ENCODE data around the gene ARID1B. TPM values are rescaled to one million over a fixed set of nuclear protein-coding genes. Genes with fewer than 3 reads are reported as not detected.
A peak's percentile ranks its signal among the peaks of the same experiment; 100 is the strongest.

Gene ARID1B
- total RNA-seq, 4 donors from 2014 or later = 25.2 to 103 (median 59.5) TPM

GRCh38 chr6:157181649-157182048 lies 404.5 kb downstream of the ARID1B start:
- intact Hi-C loops (cut with DNase I) = loop anchor here (10.0 kb wide), 1 partner anchor 137 kb away; no protein-coding TSS in a partner anchor

GRCh38 chr6:157182503-157183264 lies 405.5 kb downstream of the ARID1B start:
- intact Hi-C loops (cut with DNase I) = loop anchor here (10.0 kb wide), 1 partner anchor 138 kb away; no protein-coding TSS in a partner anchor

More at GRCh38 chr6:157181649-157182048, 404.5 kb downstream of the ARID1B start:
- no peaks in the 10 kb centered on the region for H3K27me3 ChIP-seq
- TF ChIP-seq, protein P1, sequence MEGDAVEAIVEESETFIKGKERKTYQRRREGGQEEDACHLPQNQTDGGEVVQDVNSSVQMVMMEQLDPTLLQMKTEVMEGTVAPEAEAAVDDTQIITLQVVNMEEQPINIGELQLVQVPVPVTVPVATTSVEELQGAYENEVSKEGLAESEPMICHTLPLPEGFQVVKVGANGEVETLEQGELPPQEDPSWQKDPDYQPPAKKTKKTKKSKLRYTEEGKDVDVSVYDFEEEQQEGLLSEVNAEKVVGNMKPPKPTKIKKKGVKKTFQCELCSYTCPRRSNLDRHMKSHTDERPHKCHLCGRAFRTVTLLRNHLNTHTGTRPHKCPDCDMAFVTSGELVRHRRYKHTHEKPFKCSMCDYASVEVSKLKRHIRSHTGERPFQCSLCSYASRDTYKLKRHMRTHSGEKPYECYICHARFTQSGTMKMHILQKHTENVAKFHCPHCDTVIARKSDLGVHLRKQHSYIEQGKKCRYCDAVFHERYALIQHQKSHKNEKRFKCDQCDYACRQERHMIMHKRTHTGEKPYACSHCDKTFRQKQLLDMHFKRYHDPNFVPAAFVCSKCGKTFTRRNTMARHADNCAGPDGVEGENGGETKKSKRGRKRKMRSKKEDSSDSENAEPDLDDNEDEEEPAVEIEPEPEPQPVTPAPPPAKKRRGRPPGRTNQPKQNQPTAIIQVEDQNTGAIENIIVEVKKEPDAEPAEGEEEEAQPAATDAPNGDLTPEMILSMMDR (IDR thresholded peaks at IDR 0.05) = no peak
- TF ChIP-seq POLR2A (IDR thresholded peaks at IDR 0.05) = no peak
- 55 to 100% methylated on average over 1 to 5 of the region's 5 CpGs for WGBS, 2 donors
- H3K4me3 ChIP-seq = no peak overlapping the region
- no peaks in the 10 kb centered on the region for H3K9me3 ChIP-seq
- H3K27ac ChIP-seq = peak overlapping the region in 3 of 4 donors; percentile 41 to 73 (median 59)
- peaks cover 0 to 61% (median 9%) of the 10 kb centered on the region in 3 donors for H3K36me3 ChIP-seq
- DNase-seq = no peak
- H3K4me1 ChIP-seq = peaks cover under 1 to 38% (median 8%) of the 10 kb centered on the region in 3 donors

DNA sequence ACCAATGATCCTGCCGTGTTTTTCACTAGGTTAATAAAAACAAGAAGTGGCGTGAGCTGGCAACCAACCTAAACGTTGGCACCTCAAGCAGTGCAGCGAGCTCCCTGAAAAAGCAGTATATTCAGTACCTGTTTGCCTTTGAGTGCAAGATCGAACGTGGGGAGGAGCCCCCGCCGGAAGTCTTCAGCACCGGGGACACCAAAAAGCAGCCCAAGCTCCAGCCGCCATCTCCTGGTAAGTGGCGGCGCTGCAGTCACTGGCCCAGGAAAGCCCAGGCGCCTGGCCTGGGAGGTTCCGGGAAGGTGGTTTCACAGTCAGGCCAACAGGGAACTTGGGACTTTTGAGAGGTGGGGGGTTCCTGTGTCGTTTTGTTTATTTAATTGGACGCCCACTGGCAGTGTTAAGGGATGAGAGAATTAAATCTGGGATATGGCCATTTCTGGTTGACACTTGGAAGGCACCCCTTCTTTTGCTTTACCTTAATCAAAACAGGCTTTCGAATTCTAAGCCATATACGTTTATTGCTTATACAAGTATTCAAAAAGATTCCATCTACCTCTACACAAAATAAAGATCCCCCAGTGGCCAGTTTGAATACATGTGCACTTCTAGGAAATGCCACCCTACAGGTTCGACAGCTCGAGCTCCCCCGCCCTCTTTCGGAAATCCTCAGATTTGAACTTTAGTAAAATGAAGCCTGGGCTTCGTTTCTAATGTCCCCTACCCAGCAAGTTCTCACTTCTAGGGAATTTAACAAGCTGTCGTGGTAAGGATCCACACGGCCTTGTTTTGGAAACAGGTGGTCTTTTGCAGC lies 407.2 kb downstream of the ARID1B start:
- Histone ChIP-seq H3K4me1 (peaks cover 10 to 54% (median 15%) of the 10 kb centered on the region in 3 donors), H3K27me3 (no peaks in the 10 kb centered on the region), H3K9me3 (no peaks in the 10 kb centered on the region), H3K4me3 (peak overlapping the region in 1 of 4 donors; percentile 40), H3K36me3 (peaks cover 0 to 82% (median 12%) of the 10 kb centered on the region in 3 donors), H3K27ac (peak overlapping the region in 3 of 4 donors; percentile 69 to 85 (median 72))
- WGBS, 2 donors = 30 to 43% methylated on average over 19 to 23 of the region's 25 CpGs
- intact Hi-C loops (cut with DNase I) = loop anchor here (10.0 kb wide), 1 partner anchor 140 kb away; no protein-coding TSS in a partner anchor
- DNase-seq = no peak
- no peak for TF ChIP-seq POLR2A (IDR thresholded peaks at IDR 0.05)
- TF ChIP-seq, protein P1 (IDR thresholded peaks at IDR 0.05) = peak; percentile 76 to 96 (median 92)

More at GRCh38 chr6:157182503-157183264, 405.5 kb downstream of the ARID1B start:
- DNase-seq = no peak
- WGBS, 2 donors = 85 to 91% methylated on average over 8 to 15 of the region's 15 CpGs
- no peak for TF ChIP-seq POLR2A (IDR thresholded peaks at IDR 0.05)
- no peak overlapping the region for H3K4me3 ChIP-seq
- no peaks in the 10 kb centered on the region for H3K9me3 ChIP-seq
- H3K36me3 ChIP-seq = peaks cover 0 to 71% (median 9%) of the 10 kb centered on the region in 3 donors
- peaks cover 10 to 48% (median 15%) of the 10 kb centered on the region in 3 donors for H3K4me1 ChIP-seq
- no peaks in the 10 kb centered on the region for H3K27me3 ChIP-seq
- peak overlapping the region in 2 of 4 donors; percentile 59 to 73 for H3K27ac ChIP-seq

GRCh38 chr6:157185171-157185570 lies 408.0 kb downstream of the ARID1B start:
- Histone ChIP-seq H3K27ac (peak overlapping the region in 3 of 4 donors; percentile 69 to 85 (median 72)), H3K27me3 (no peaks in the 10 kb centered on the region), H3K4me1 (peaks cover 10 to 54% (median 15%) of the 10 kb centered on the region in 3 donors), H3K36me3 (peaks cover 4 to 90% (median 17%) of the 10 kb centered on the region in 3 donors), H3K4me3 (no peak overlapping the region), H3K9me3 (no peaks in the 10 kb centered on the region)
- intact Hi-C loops (cut with DNase I) = loop anchor here (10.0 kb wide), 1 partner anchor 140 kb away; no protein-coding TSS in a partner anchor
- 91 to 94% methylated on average over 7 to 8 of the region's 8 CpGs for WGBS, 2 donors
- TF ChIP-seq, protein P1 (IDR thresholded peaks at IDR 0.05) = no peak
- no peak for TF ChIP-seq POLR2A (IDR thresholded peaks at IDR 0.05)
- DNase-seq = no peak

DNA sequence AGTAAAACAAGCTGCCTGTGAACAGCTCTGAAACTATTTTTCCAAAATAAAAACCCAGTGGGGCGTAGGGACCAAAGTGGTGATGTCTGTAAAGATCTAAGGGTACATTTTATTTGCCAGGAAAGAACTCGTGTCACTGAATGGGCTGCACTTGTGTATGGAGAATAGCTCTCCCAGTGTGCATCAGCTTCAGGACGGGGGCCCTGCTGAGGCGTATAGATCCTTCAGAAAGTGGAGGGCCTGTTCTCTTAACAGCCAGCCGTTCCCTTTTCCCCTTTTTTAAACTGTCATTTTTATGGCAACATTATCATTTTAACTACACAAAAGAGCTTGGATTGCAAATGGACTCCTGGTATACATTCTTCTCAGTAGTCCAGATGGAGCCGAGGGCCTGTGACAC lies 408.8 kb downstream of the ARID1B start:
- H3K36me3 ChIP-seq = peaks cover 11 to 94% (median 21%) of the 10 kb centered on the region in 3 donors
- H3K27ac ChIP-seq = peak overlapping the region in 1 of 4 donors; percentile 63
- peaks cover 10 to 52% (median 15%) of the 10 kb centered on the region in 3 donors for H3K4me1 ChIP-seq
- no peak overlapping the region for H3K4me3 ChIP-seq
- 91 to 92% methylated on average over 6 of the region's 6 CpGs for WGBS, 2 donors
- intact Hi-C loops (cut with DNase I) = loop anchor here (10.0 kb wide), 1 partner anchor 141 kb away; no protein-coding TSS in a partner anchor
- TF ChIP-seq, protein P1 (IDR thresholded peaks at IDR 0.05) = no peak
- no peak for TF ChIP-seq POLR2A (IDR thresholded peaks at IDR 0.05)
- no peak for DNase-seq
- H3K9me3 ChIP-seq = no peaks in the 10 kb centered on the region
- no peaks in the 10 kb centered on the region for H3K27me3 ChIP-seq
